Measurements from ENCODE around the gene RFX3.

Gene RFX3

DNA sequence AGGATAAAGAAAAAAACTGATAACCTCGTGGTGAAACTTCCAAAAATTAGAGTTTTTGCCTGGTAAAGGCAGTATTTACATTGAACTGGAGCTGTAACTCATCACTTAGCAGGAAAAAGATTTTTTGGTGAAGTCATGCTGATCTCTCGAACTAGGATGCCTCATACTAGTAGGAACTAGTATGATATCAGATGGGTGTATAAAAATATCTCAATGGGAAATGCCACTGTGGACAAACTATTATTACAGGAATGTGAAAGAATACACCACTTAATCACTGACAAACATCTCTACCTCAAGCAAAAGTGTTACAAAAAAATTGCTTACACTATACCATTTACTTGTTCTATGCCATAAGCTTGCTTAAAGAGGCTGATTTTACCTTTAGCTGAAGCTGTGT, 28.4 kb downstream of the RFX3 start:
- no peaks in the 10 kb centered on the region for H3K9me3 ChIP-seq (ENCODE audit: control insufficient read depth, low read depth, low read length)
- H3K4me1 ChIP-seq (ENCODE audit: control insufficient read depth, low read depth, low read length), result peaks cover 14% of the 10 kb centered on the region
- no peaks in the 10 kb centered on the region for H3K36me3 ChIP-seq (ENCODE audit: control insufficient read depth, low read depth, low read length)
- no peak overlapping the region for H3K9ac ChIP-seq (ENCODE audit: low read length)
- no peak overlapping the region for H3K4me3 ChIP-seq (ENCODE audit: low read length)
- no peaks in the 10 kb centered on the region for H3K27me3 ChIP-seq (ENCODE audit: control insufficient read depth, insufficient read depth, low read length)
- no peak overlapping the region for H3K27ac ChIP-seq (ENCODE audit: low read length)

DNA sequence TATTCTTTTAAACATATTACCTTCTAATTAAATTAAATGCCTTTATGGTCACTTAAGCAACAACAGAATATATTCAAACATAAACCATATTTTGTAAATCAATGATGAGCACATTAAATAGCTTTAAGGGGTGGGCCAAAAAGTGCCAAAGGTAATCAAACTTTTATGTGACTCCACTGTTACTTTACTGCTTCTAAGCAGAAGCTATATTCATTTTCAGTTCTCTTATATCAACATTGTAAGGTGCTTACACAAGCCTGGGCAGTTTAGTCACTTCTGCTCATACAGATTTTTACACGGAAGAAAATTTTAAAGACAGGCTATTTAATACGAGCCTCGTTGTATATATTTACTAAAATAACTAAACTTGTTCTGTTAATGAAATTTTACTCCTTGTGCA, 29.9 kb downstream of the RFX3 start:
- Histone ChIP-seq H3K4me1 (ENCODE audit: control insufficient read depth, low read depth, low read length) (peaks cover 14% of the 10 kb centered on the region), H3K27ac (ENCODE audit: low read length) (no peak overlapping the region), H3K9me3 (ENCODE audit: control insufficient read depth, low read depth, low read length) (no peaks in the 10 kb centered on the region)

DNA sequence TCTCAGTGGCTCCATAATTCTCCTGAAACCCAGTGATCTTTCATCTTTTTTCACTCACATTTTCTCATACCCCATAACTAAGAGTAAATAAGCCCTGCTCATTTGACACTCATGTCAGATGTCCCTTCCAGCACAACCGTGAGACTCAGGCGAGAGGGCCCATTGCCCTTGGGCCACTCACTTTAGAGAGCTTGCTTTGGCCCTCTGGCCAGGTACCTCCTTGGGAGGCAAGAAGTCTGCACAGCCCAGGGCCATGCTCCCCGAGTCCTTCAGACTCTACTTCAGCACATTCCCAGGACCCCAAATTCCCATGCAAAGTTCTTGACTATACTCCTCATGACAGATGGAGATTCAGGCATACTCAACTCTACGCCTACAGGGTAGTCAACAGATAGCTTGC, 33.6 kb downstream of the RFX3 start:
- Histone ChIP-seq H3K36me3 (ENCODE audit: control insufficient read depth, low read depth, low read length) (no peaks in the 10 kb centered on the region), H3K9me3 (ENCODE audit: control insufficient read depth, low read depth, low read length) (no peaks in the 10 kb centered on the region), H3K4me3 (ENCODE audit: low read length) (no peak overlapping the region), H3K27ac (ENCODE audit: low read length) (no peak overlapping the region), H3K4me1 (ENCODE audit: control insufficient read depth, low read depth, low read length) (no peaks in the 10 kb centered on the region), H3K27me3 (ENCODE audit: control insufficient read depth, insufficient read depth, low read length) (no peaks in the 10 kb centered on the region), H3K9ac (ENCODE audit: low read length) (no peak overlapping the region)

More for the DNA sequence above, 29.9 kb downstream of the RFX3 start:
- H3K4me3 ChIP-seq (ENCODE audit: low read length), result no peak overlapping the region
- no peak overlapping the region for H3K9ac ChIP-seq (ENCODE audit: low read length)
- H3K27me3 ChIP-seq (ENCODE audit: control insufficient read depth, insufficient read depth, low read length), result no peaks in the 10 kb centered on the region
- H3K36me3 ChIP-seq (ENCODE audit: control insufficient read depth, low read depth, low read length), result no peaks in the 10 kb centered on the region

DNA sequence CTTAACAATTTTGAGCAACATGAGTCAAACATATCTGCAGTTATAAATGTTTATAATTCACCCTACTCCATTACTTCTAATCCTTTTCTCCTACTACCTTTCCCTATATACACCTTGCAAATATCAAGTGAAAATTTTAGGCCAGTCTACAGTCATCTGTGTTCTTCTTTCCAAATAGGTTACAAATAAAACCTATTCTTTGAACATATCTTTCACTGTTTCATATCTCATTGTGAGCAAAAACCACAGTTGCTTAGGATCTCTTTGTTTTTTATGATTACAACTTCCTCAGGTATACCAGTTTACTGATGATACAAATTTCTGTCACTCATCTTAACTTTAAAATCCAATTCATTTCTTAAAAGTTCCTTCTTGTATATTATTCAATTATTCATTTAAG, 34.4 kb downstream of the RFX3 start:
- no peak overlapping the region for H3K27ac ChIP-seq (ENCODE audit: low read length)

DNA sequence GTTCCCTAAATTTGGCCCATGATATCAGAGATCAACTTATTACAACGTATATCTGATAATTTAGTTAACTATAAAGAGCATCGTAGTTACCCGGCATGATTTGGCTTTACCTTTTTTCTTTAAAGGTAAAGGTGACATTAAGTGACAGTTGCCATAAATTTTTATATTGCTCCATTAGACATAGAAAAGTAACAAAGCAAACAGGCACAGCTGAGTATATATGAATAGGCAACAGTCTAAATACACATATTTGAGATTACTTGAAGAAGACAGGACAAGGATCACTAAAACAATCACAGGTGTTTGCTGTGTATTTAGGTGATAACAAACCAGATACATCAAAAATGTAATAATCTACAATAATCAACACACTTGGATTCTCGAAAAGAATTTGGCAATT, 34.8 kb downstream of the RFX3 start:
- Histone ChIP-seq H3K36me3 (ENCODE audit: control insufficient read depth, low read depth, low read length) (no peaks in the 10 kb centered on the region), H3K27me3 (ENCODE audit: control insufficient read depth, insufficient read depth, low read length) (no peaks in the 10 kb centered on the region), H3K4me1 (ENCODE audit: control insufficient read depth, low read depth, low read length) (no peaks in the 10 kb centered on the region), H3K27ac (ENCODE audit: low read length) (no peak overlapping the region), H3K4me3 (ENCODE audit: low read length) (no peak overlapping the region), H3K9me3 (ENCODE audit: control insufficient read depth, low read depth, low read length) (no peaks in the 10 kb centered on the region), H3K9ac (ENCODE audit: low read length) (no peak overlapping the region)

More for the DNA sequence above, 34.4 kb downstream of the RFX3 start:
- Histone ChIP-seq H3K4me1 (ENCODE audit: control insufficient read depth, low read depth, low read length) (no peaks in the 10 kb centered on the region), H3K27me3 (ENCODE audit: control insufficient read depth, insufficient read depth, low read length) (no peaks in the 10 kb centered on the region), H3K4me3 (ENCODE audit: low read length) (no peak overlapping the region), H3K36me3 (ENCODE audit: control insufficient read depth, low read depth, low read length) (no peaks in the 10 kb centered on the region), H3K9me3 (ENCODE audit: control insufficient read depth, low read depth, low read length) (no peaks in the 10 kb centered on the region), H3K9ac (ENCODE audit: low read length) (no peak overlapping the region)

DNA sequence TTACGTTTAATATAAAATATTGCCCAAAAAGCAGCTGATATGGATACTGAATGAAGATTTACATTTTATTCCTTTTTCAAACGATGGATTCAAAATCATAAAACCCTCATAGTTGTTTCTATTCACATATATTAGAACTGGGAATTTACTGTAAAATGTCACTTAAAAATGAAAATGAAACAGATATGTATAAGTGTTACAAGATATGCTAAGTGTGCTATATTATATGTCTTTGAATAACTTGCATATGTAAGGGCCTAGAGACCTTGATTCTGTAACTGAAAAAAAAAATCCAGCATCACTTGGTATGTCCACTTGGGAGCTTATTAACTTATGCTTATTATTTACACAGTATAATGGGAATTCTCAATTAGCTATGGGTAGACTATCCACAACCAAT, 43.2 kb downstream of the RFX3 start:
- H3K4me1 ChIP-seq (ENCODE audit: control insufficient read depth, low read depth, low read length), result peaks cover 22% of the 10 kb centered on the region
- no peak overlapping the region for H3K9ac ChIP-seq (ENCODE audit: low read length)
- H3K27ac ChIP-seq (ENCODE audit: low read length), result no peak overlapping the region
- no peak overlapping the region for H3K4me3 ChIP-seq (ENCODE audit: low read length)
- no peaks in the 10 kb centered on the region for H3K36me3 ChIP-seq (ENCODE audit: control insufficient read depth, low read depth, low read length)
- H3K9me3 ChIP-seq (ENCODE audit: control insufficient read depth, low read depth, low read length), result no peaks in the 10 kb centered on the region
- H3K27me3 ChIP-seq (ENCODE audit: control insufficient read depth, insufficient read depth, low read length), result no peaks in the 10 kb centered on the region

DNA sequence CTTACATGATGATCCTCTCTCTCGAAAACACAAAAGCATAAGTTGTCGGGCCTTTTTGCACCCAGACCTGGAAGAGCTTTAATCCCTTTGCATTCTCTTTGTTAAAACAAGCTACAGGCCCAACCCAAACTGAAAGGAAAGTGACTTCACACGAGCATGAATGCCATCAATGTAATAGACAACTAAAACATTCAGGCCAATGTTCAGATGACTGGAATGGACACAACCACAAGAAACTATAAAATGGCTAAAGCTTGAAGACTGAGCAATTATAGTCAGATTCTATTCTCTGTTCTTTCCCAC, 45.5 kb downstream of the RFX3 start:
- no peaks in the 10 kb centered on the region for H3K9me3 ChIP-seq (ENCODE audit: control insufficient read depth, low read depth, low read length)
- H3K27ac ChIP-seq (ENCODE audit: low read length), result no peak overlapping the region
- H3K4me3 ChIP-seq (ENCODE audit: low read length), result no peak overlapping the region
- no peaks in the 10 kb centered on the region for H3K27me3 ChIP-seq (ENCODE audit: control insufficient read depth, insufficient read depth, low read length)
- H3K9ac ChIP-seq (ENCODE audit: low read length), result no peak overlapping the region
- H3K4me1 ChIP-seq (ENCODE audit: control insufficient read depth, low read depth, low read length), result peaks cover 22% of the 10 kb centered on the region
- H3K36me3 ChIP-seq (ENCODE audit: control insufficient read depth, low read depth, low read length), result no peaks in the 10 kb centered on the region

DNA sequence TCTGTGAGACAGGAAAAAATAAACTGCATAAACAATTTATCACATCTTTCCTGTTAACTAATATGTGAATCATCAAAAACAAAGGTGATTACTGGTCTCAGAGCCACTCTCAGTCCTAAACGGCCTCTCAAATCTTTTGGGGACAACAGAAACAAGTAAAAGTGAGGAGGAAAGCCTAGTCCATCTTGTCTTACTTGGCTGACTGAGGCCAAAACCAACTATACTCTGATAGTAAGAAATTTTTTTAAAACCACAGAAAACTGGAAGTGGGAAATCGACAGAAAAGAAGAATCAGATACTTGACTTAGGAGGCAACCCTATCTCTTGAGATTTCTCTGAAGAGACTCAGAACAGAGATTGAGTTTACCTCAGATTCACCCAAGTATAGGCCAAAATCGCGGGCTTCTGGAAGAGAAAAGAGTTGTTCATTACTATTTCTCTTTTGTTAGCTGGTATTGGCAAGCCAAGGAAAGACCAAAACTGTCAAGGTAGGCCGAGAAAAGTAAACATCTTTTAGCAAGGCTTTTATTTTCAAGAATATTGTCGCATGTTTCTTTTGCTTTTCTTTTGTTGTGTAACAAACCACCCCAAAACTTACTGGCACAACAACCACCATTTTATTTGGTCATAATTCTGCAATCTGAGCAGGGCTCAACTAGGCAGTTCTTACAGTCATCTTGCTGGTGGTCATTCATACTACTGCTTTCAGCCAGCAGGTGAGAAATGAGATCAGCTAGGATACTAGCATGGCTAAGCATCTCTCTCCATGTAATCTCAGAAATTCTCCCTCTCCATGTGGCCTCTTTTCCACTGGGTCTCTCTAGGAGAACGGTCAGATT, 46.1 kb downstream of the RFX3 start:
- no peak overlapping the region for H3K9ac ChIP-seq (ENCODE audit: low read length)
- peaks cover 22% of the 10 kb centered on the region for H3K4me1 ChIP-seq (ENCODE audit: control insufficient read depth, low read depth, low read length)
- H3K36me3 ChIP-seq (ENCODE audit: control insufficient read depth, low read depth, low read length), result no peaks in the 10 kb centered on the region
- no peaks in the 10 kb centered on the region for H3K9me3 ChIP-seq (ENCODE audit: control insufficient read depth, low read depth, low read length)
- H3K4me3 ChIP-seq (ENCODE audit: low read length), result no peak overlapping the region
- no peak overlapping the region for H3K27ac ChIP-seq (ENCODE audit: low read length)
- no peaks in the 10 kb centered on the region for H3K27me3 ChIP-seq (ENCODE audit: control insufficient read depth, insufficient read depth, low read length)

DNA sequence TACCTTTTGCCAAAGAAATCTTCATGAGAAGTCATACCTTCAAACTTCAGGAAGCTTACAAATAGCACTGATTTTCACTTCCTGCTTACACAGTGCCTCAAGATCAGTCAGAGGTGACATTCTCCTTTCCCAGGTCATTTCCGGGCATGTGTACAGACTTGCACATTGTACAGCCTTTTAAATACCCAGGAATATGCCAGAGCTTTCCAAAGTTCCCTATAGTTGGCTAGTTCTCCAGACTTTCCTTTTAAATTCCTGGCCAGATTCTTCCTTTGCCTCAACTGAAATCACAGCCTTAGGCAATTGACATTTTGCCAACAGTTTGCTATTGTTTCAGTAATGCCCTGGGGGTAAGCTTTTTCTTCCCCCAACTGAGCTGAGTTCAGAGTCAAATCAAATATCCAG, 47.2 kb downstream of the RFX3 start:
- H3K9ac ChIP-seq (ENCODE audit: low read length), result no peak overlapping the region
- no peak overlapping the region for H3K4me3 ChIP-seq (ENCODE audit: low read length)
- H3K27ac ChIP-seq (ENCODE audit: low read length), result peak overlapping the region; percentile 35
- H3K9me3 ChIP-seq (ENCODE audit: control insufficient read depth, low read depth, low read length), result no peaks in the 10 kb centered on the region
- no peaks in the 10 kb centered on the region for H3K27me3 ChIP-seq (ENCODE audit: control insufficient read depth, insufficient read depth, low read length)
- H3K4me1 ChIP-seq (ENCODE audit: control insufficient read depth, low read depth, low read length), result peaks cover 22% of the 10 kb centered on the region
- no peaks in the 10 kb centered on the region for H3K36me3 ChIP-seq (ENCODE audit: control insufficient read depth, low read depth, low read length)

DNA sequence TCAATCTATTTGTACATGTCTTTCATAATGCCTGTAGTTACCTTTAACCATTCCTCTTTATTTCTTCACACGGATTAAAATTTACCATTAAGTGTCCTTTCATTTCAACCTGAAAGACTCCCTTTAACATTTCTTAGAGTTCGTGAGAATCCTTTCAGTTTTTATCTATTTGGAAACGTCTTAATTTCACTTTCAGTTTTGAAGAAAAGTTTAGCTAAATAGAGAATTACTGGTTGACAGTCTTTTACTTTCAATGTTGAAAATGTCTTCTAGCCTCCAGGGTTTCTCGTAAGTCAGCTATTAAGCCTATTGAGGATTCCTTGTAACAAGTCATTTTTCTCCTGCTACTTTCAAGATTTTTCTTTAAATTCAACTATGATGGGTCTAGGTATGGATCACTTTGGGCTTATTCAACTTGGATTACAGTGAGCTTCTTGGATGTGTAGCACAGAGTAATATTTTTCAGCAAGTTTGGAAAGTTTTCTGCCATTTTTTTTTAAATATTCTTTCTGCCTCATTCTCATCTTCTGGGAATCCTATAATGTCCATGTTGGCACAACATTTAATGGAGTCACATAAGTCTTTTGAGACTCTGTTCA, 48.5 kb downstream of the RFX3 start:
- H3K4me3 ChIP-seq (ENCODE audit: low read length), result no peak overlapping the region
- H3K27ac ChIP-seq (ENCODE audit: low read length), result no peak overlapping the region
- H3K4me1 ChIP-seq (ENCODE audit: control insufficient read depth, low read depth, low read length), result peaks cover 22% of the 10 kb centered on the region
- H3K9ac ChIP-seq (ENCODE audit: low read length), result no peak overlapping the region
- no peaks in the 10 kb centered on the region for H3K27me3 ChIP-seq (ENCODE audit: control insufficient read depth, insufficient read depth, low read length)
- H3K9me3 ChIP-seq (ENCODE audit: control insufficient read depth, low read depth, low read length), result no peaks in the 10 kb centered on the region
- H3K36me3 ChIP-seq (ENCODE audit: control insufficient read depth, low read depth, low read length), result no peaks in the 10 kb centered on the region

DNA sequence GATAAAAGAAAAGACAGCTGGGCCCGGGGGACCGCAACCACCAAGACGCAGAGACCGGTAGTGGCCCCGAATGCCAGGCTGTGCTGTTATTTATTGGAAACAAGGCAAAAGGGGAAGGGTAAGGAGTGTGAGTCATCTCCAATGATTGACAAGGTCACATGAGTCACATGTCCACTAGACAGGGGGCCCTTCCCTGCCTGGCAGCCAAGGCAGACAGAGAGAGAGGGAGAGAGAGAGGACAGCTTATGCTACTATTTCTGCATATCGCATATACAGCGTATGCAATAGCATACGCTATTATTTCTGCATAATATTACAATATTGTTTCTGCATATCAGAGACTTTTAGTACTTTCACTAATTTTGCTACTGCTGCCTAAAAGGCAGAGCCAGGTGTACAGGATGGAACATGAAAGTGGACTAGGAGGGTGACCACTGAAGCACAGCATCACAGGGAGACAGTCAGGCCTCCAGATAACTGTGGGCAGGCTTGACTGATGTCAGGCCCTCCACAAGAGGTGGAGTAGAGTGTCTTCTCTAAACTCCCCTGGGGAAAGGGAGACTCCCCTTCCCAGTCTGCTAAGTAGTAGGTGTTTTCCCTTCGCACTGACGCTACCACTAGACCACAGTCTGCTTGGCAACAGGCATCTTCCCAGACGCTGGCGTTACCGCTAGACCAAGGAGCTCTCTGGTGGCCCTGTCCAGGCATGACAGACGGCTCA, 50.3 kb downstream of the RFX3 start:
- no peaks in the 10 kb centered on the region for H3K36me3 ChIP-seq (ENCODE audit: control insufficient read depth, low read depth, low read length)
- H3K4me1 ChIP-seq (ENCODE audit: control insufficient read depth, low read depth, low read length), result peaks cover 16% of the 10 kb centered on the region
- no peaks in the 10 kb centered on the region for H3K9me3 ChIP-seq (ENCODE audit: control insufficient read depth, low read depth, low read length)
- no peak overlapping the region for H3K9ac ChIP-seq (ENCODE audit: low read length)
- H3K27me3 ChIP-seq (ENCODE audit: control insufficient read depth, insufficient read depth, low read length), result no peaks in the 10 kb centered on the region
- no peak overlapping the region for H3K27ac ChIP-seq (ENCODE audit: low read length)
- H3K4me3 ChIP-seq (ENCODE audit: low read length), result no peak overlapping the region

Data from iPS-18a (cell line).